Thoracic aorta (tissue), 2 donors: ENCODE data around the gene MORN1. TPM values are rescaled to one million over a fixed set of nuclear protein-coding genes. Genes with fewer than 3 reads are reported as not detected.
"Not testable (repeated sequence)": the region's sequence is repeated elsewhere in the genome, so short reads cannot be mapped to it uniquely, and the experiment has no call there.

Source experiments
- ATAC-seq: fragments of 150-250 bp; one replicate; pipeline ENCODE4 v1.8.0; 2017; ENCODE audit warnings: low read depth; ENCODE audit not compliant: insufficient number of reproducible peaks, low FRiP score
- DNase-seq: peaks from one replicate; pipeline ENCODE4 v3.0.0-alpha.2; 2020; ENCODE audit warnings: low spot score
- H3K27ac ChIP-seq, 2 donors: fragments of 200-600 bp; sonication (generic); 1 replicate in 1 of 2; 2 replicates in 1 of 2; pipeline ENCODE4 v1.5.1; 2016; ENCODE audit warnings: mild to moderate bottlenecking in 2 of 2, moderate library complexity in 2 of 2
- H3K27me3 ChIP-seq: fragments of 200-600 bp; sonication (generic); replicated peaks from 2 replicates; pipeline ENCODE4 v1.6.0; 2016; ENCODE audit warnings: mild to moderate bottlenecking; ENCODE audit not compliant: insufficient read depth
- H3K36me3 ChIP-seq: fragments of 200-600 bp; sonication (generic); one replicate; pipeline ENCODE4 v1.5.1; 2016
- H3K4me1 ChIP-seq, 2 donors: fragments of 200-600 bp; sonication (generic); 1 replicate in 1 of 2; 2 replicates in 1 of 2; pipeline versions ENCODE4 v1.5.1 to v1.6.0; 2016; ENCODE audit warnings: low read depth in 2 of 2, mild to moderate bottlenecking in 1 of 2; ENCODE audit not compliant: control insufficient read depth in 1 of 2
- H3K4me3 ChIP-seq: fragments of 200-600 bp; sonication (generic); 2 replicates; pipeline ENCODE4 v1.5.1; 2016; ENCODE audit warnings: mild to moderate bottlenecking
- H3K9me3 ChIP-seq: fragments of 200-600 bp; sonication (generic); 2 replicates; pipeline ENCODE4 v1.5.1; 2016
- total RNA-seq, 2 donors: library from RNA; depleted of rRNA; stranded (reverse); fragments of >200 nt; gene quantifications; one replicate each; pipeline versions ENCODE4 v1.1.0 to v1.2.3, GENCODE V29; 2016
- TF ChIP-seq, protein P1 (sequence below): fragments of 200-600 bp; sonication (generic); IDR thresholded peaks from one replicate; pipeline ENCODE4 v1.5.1; 2019; ENCODE audit warnings: antibody characterized with exemption

MORN1 gene
- total RNA-seq, 2 donors from 2014 or later: 7.1 to 13.8 TPM

DNA sequence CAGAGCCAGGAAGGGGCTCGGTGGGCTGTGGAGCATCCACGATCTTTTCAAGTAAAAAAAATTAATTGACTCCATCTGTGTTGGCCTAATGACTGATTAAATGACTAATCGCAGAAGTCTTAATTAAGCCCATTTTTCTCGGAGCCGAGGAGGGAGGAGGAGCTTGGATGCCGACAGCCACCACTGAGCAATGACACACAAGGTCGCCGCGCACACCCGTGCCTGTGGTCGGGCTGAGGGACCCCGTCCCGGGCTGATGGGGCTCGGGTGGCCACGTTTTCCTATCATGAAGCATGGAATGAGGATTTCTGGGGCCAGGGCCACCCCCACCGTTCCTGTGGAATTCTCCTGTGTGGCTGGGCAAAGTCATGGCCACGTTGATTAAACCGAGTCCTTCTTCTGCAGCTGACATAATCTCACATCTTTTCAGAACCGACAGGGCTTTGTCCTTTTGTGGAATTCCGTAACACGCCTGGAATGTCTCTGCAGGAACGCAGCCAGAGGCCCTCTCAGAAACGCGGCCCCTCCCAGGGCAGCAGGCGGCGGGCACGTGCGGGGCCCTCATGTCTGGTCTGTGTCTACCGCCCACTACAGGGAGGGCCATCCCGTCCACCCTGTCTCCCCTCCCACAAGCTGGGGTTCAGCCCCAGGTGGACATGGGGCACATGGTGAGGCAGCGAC lies 60.7 kb downstream of the MORN1 start:
- TF ChIP-seq, protein P1, sequence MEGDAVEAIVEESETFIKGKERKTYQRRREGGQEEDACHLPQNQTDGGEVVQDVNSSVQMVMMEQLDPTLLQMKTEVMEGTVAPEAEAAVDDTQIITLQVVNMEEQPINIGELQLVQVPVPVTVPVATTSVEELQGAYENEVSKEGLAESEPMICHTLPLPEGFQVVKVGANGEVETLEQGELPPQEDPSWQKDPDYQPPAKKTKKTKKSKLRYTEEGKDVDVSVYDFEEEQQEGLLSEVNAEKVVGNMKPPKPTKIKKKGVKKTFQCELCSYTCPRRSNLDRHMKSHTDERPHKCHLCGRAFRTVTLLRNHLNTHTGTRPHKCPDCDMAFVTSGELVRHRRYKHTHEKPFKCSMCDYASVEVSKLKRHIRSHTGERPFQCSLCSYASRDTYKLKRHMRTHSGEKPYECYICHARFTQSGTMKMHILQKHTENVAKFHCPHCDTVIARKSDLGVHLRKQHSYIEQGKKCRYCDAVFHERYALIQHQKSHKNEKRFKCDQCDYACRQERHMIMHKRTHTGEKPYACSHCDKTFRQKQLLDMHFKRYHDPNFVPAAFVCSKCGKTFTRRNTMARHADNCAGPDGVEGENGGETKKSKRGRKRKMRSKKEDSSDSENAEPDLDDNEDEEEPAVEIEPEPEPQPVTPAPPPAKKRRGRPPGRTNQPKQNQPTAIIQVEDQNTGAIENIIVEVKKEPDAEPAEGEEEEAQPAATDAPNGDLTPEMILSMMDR: no peak
- ATAC-seq (no peak), DNase-seq (no peak)
- Histone ChIP-seq H3K4me3 (peak overlapping the region; percentile 10), H3K4me1 (peaks cover 6 to 18% of the 10 kb centered on the region in 2 donors), H3K27me3 (no peaks in the 10 kb centered on the region), H3K27ac (peak overlapping the region in 1 of 2 donors; percentile 33), H3K9me3 (no peaks in the 10 kb centered on the region), H3K36me3 (no peaks in the 10 kb centered on the region)

DNA sequence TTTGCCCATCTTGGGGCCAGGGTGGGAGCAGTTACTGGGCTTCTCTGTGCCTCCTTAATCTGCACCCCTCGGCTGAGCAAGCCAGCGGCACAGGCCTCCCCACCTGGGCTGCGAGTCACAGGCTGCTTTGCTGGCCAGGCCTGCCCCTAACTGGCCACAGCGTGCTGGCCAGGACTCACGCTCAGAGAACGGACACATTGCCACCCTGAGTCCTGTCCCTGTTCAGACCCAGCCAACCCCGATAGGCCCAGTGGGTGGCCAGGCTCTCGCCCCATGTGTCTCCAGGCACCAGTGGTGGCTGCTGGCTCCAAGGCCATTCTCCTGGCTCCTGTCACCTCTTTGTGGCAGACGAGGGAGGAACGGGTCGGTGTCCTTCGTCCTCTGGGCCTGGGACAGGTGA lies 61.3 kb downstream of the MORN1 start:
- no peaks in the 10 kb centered on the region for H3K36me3 ChIP-seq
- no peak for ATAC-seq
- TF ChIP-seq, protein P1: no peak
- DNase-seq: no peak
- H3K27ac ChIP-seq: peak overlapping the region in 1 of 2 donors; percentile 33
- no peaks in the 10 kb centered on the region for H3K9me3 ChIP-seq
- no peaks in the 10 kb centered on the region for H3K27me3 ChIP-seq
- peaks cover 6 to 18% of the 10 kb centered on the region in 2 donors for H3K4me1 ChIP-seq
- H3K4me3 ChIP-seq: no peak overlapping the region

DNA sequence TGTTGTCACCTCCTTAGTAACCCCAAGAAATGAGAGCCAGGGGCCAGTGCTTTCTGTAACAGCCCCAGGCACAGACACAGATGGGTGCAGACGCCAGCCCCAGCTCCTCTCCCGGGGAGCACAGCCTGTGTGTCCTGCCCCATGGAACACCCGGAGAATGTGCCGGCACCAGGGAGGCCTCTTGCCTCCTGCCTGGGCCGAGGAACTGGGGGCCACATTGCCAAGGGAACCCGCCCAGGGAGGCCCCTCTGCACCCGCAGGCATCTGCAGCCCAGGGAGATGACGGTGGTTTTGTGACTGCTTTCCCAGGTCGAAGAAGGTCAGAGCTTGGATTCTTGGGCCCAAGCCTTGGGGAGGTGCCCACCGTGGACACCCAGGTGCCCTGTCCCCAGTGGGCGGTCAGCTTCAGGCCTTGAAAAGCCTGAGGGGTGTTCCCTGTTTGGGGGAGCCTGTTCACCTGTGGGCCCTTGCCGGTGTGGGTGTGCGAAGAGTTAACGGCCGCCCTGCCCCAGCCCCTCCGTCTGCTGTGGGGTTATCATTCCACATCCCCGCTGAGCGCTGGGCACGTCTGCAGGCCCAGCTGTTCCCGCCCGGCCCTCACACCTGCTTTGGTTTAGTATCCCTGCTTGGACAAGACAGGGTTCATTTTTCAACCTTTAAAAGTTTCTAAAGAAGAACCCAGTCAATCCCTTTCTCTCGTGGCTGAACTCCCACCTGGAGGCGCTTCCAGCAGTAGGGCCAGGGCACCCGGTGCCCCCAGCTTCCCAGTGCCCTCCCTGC lies 62.5 kb downstream of the MORN1 start:
- Histone ChIP-seq H3K27ac (no peak overlapping the region), H3K4me1 (peaks cover 6 to 20% of the 10 kb centered on the region in 2 donors), H3K36me3 (no peaks in the 10 kb centered on the region), H3K4me3 (no peak overlapping the region), H3K9me3 (no peaks in the 10 kb centered on the region), H3K27me3 (no peaks in the 10 kb centered on the region)
- DNase-seq (no peak), ATAC-seq (no peak)
- TF ChIP-seq, protein P1: no peak

DNA sequence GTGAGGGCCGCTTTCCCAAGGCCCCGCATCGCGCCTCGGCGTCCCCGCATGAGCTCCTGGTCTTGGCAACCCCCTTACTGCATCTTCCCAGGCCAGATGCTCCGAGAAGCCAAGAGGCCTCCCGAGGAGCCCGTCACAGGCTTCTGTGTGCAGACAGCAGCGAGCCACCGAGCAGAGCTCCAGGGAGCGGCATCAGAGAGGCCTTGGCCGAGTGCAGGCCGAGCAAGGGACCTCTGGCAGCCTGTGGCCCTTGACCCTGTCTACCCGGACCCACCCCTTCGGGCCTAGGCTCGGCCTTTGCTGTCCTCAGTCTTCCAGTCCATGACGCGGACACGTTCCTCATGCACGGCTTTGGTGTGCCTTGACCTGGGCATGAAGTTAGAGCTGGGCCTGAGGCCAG lies 63.5 kb downstream of the MORN1 start:
- Histone ChIP-seq H3K27ac (no peak overlapping the region), H3K4me3 (no peak overlapping the region), H3K4me1 (peaks cover 13 to 31% of the 10 kb centered on the region in 2 donors), H3K9me3 (no peaks in the 10 kb centered on the region), H3K36me3 (no peaks in the 10 kb centered on the region), H3K27me3 (no peaks in the 10 kb centered on the region)
- TF ChIP-seq, protein P1: no peak
- ATAC-seq (no peak), DNase-seq (no peak)

DNA sequence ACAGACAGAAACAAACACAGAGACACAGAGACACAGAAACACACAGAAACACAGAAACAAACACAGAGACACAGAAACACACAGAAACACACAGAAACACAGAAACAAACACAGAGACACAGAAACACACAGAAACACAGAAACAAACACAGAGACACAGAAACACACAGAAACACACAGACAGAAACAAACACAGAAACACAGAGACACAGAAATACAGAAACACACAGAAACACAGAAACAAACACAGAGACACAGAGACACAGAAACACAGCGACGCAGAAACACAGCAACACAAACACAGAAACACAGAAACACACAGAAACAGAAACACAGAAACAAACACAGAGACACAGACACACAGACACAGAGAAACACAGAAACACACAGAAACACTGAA lies 64.2 kb downstream of the MORN1 start:
- not testable (repeated sequence) for H3K4me3 ChIP-seq, H3K27ac ChIP-seq, H3K9me3 ChIP-seq, H3K27me3 ChIP-seq, DNase-seq, H3K36me3 ChIP-seq, ATAC-seq
- peaks cover 16 to 37% of the 10 kb centered on the region in 2 donors for H3K4me1 ChIP-seq
